GM12865 (cell line): Measurements from ENCODE around the gene CHD2.

Experiments
- DNase-seq: peaks from one replicate; pipeline ENCODE4 v3.0.0; 2010; ENCODE audit warnings: low read depth
- H3K4me3 ChIP-seq: 2 replicates; pipeline ENCODE4 v1.5.1; 2011; ENCODE audit warnings: mild to moderate bottlenecking, low read depth, low read length, control low read depth
- TF ChIP-seq, protein P1 (sequence below): IDR thresholded peaks from 2 replicates; pipeline ENCODE4 v1.5.1; 2011; ENCODE audit warnings: low read length, control low read depth, low read depth, inconsistent platforms; ENCODE audit not compliant: insufficient read depth; ENCODE audit errors: missing control alignments

Gene CHD2

DNA sequence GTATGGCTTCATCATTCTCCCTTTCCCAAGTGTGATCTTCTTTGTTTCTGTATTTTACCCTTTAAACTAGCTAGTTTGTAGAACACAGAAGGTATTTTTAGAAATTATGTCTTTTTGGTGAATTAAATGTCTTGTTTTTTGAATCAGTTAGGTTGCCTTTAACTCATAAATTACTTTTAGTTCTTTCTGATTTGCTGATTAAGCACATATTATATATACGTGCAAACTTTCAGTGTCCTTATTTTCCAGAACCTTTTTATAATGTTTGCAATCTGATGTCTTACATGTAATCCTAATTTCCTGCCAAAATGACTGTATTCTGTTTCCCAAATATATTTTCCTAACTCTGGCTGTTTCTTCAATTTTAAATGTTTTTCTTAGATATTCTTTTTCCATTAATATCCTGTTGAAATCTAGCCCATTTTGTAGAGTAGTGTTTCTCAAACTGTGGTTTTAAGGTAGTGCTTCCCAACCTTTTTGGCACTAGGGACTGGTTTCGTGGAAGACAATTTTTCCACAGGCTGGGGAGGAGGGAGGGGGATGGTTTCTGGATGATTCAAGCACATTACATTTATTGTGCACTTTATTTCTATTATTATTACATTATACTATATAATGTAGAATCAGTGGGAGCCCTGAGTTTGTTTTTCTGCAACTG lies 51.8 kb downstream of the CHD2 start:
- no peak for DNase-seq
- H3K4me3 ChIP-seq = no peak overlapping the region
- TF ChIP-seq, protein P1, sequence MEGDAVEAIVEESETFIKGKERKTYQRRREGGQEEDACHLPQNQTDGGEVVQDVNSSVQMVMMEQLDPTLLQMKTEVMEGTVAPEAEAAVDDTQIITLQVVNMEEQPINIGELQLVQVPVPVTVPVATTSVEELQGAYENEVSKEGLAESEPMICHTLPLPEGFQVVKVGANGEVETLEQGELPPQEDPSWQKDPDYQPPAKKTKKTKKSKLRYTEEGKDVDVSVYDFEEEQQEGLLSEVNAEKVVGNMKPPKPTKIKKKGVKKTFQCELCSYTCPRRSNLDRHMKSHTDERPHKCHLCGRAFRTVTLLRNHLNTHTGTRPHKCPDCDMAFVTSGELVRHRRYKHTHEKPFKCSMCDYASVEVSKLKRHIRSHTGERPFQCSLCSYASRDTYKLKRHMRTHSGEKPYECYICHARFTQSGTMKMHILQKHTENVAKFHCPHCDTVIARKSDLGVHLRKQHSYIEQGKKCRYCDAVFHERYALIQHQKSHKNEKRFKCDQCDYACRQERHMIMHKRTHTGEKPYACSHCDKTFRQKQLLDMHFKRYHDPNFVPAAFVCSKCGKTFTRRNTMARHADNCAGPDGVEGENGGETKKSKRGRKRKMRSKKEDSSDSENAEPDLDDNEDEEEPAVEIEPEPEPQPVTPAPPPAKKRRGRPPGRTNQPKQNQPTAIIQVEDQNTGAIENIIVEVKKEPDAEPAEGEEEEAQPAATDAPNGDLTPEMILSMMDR = no peak

DNA sequence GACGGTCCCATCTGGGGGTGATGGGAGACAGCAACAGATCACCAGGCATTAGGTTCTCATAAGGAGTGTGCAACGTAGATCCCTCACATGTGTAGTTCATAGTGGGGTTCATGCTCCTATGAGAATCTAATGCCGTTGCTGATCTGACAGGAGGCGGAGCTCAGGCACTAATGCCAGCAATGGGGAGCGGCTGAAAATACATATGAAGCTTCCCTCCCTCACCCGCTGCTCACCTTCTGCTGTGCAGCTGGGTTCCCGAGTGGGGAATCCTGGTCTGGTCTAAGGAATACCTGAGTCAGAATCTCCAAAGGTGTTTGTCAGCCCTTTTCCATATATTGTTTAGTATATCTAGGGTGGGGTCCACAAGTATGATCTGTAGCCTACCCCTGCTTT lies 52.3 kb downstream of the CHD2 start:
- DNase-seq = no peak
- TF ChIP-seq, protein P1 = no peak
- H3K4me3 ChIP-seq = no peak overlapping the region

DNA sequence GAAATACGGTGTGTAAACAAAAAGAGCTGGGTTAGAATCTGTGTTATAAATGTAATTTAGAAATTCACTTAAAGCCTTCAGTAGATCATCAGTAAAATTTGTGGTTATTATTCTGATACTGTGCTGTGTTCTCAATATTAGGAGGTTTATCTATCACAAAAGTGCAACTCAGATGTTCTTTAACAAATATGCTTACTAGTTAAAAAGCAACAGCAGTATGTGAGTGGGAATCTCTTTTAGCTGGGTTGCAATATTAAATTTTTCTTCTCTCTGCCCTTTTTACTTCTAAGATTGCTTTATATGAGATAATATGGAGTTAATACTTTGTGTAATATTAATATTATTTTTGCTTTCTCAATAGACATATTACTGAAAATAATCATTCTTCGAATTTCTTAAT lies 53.4 kb downstream of the CHD2 start:
- no peak for DNase-seq
- H3K4me3 ChIP-seq = no peak overlapping the region
- TF ChIP-seq, protein P1 = no peak

DNA sequence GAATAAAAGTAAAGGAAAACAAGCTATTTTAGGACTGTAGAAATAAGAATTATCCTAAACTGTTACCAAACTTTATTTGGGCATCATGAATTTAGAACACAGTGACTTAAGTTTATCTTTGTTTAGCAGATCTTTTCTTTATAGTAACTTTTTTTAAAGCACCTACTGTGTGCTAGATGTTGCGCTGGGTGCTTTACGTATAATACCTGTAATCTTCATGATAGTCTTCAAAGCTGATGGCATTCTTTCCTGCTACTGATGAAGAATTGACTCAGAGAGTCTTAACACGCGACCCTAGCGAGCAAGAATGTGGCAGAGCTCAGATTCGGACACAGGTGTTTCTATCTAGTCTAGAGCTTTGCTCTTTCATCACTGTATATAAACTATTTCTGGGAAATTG lies 53.9 kb downstream of the CHD2 start:
- no peak overlapping the region for H3K4me3 ChIP-seq
- DNase-seq = no peak
- TF ChIP-seq, protein P1 = no peak

DNA sequence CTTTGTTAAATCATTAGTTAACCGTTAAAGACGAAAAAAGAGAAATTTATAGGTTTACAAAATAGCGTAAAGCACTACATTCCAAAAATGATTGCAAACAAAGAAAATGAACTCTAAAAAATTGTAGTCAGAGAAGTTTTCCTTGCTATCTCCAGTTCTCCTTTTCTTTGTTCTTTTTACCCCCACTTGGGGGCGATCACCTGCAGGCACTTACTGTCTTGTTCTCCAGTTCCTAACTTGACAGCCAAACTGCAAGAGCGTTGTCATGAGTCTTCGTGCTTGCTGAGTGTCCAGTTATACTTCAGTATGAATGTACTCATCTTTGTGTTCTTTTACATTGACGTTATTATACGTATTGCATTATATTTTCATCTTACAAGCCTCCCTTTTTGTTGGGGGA lies 54.5 kb downstream of the CHD2 start:
- H3K4me3 ChIP-seq = no peak overlapping the region
- TF ChIP-seq, protein P1 = peak; percentile 25
- peak; percentile 19 for DNase-seq

DNA sequence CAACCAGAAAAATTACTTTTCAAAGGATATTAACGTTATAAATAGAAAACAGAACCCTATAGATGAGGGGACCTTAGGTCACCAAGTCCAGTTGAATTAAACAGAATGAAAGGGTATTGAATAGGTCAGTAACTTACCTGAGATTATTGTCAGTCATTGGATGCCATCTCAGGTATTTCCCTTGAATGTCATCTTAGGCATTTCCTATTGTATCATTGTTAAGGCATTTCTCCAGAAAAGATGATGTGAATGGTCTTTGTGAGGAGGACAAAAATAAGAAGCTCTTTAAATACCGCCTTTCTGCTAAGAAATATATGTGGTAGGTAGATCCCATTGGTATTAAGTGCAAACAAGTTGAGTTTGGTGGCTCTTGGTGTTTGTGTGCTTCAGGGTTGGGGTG lies 55.6 kb downstream of the CHD2 start:
- TF ChIP-seq, protein P1 = no peak
- H3K4me3 ChIP-seq = no peak overlapping the region
- DNase-seq = no peak

DNA sequence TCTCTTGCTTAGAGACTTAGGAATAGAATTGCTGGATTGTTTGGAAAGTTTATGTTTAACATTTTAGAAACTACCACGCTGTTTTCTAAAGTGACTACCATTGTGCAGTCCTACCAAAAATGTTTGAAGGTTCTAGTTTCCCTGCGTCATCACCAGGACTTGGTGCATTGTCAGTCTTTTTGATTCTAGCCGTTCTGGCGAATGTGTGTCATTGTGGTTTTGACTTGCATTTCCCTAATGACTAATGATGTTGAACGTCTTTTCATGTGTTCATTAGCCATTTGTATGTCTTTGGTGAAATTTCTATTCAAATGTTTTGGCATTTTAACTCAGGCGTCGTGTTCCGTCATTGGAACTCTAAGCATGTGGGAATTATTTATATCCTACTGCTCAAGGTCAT lies 58.0 kb downstream of the CHD2 start:
- no peak overlapping the region for H3K4me3 ChIP-seq
- TF ChIP-seq, protein P1 = no peak
- no peak for DNase-seq
